ENCODE results near the gene MIOX. TPM values are rescaled to one million over a fixed set of nuclear protein-coding genes. Genes with fewer than 3 reads are reported as not detected.

Gene MIOX
- total RNA-seq, 4 donors from 2014 or later, result not detected

GRCh38 chr22:50473088-50473487, 13.6 kb upstream of the MIOX start:
- intact Hi-C loops (cut with DNase I), result no loop called here

GRCh38 chr22:50473855-50474671, 12.6 kb upstream of the MIOX start:
- Histone ChIP-seq H3K27ac (peak overlapping the region; percentile 94 to 95 (median 94)), H3K4me3 (peak overlapping the region; percentile 65 to 84 (median 76)), H3K36me3 (no peaks in the 10 kb centered on the region), H3K4me1 (peaks cover 56 to 69% (median 57%) of the 10 kb centered on the region in 3 donors), H3K9me3 (no peaks in the 10 kb centered on the region), H3K27me3 (peaks cover 0 to 6% (median 0%) of the 10 kb centered on the region in 4 donors)
- DNase-seq, result no peak
- 4 to 6% methylated on average over 15 to 20 of the region's 62 CpGs for WGBS, 2 donors
- no peak for TF ChIP-seq CTCF (IDR thresholded peaks at IDR 0.05)
- no peak for TF ChIP-seq POLR2A (IDR thresholded peaks at IDR 0.05)
- intact Hi-C loops (cut with DNase I), result no loop called here

More at GRCh38 chr22:50473088-50473487, 13.6 kb upstream of the MIOX start:
- peak in 3 of 6 experiments; percentile 14 to 42 (median 32) for TF ChIP-seq CTCF (IDR thresholded peaks at IDR 0.05)
- TF ChIP-seq POLR2A (IDR thresholded peaks at IDR 0.05), result no peak
- WGBS, 2 donors, result 63 to 77% methylated on average over 2 to 4 of the region's 6 CpGs
- no peak for DNase-seq
- no peaks in the 10 kb centered on the region for H3K9me3 ChIP-seq
- H3K27me3 ChIP-seq, result no peaks in the 10 kb centered on the region
- H3K4me1 ChIP-seq, result peaks cover 57 to 78% (median 57%) of the 10 kb centered on the region in 3 donors
- H3K4me3 ChIP-seq, result peak overlapping the region in 2 of 4 donors; percentile 75 to 84
- peaks cover 0 to 6% (median 2%) of the 10 kb centered on the region in 3 donors for H3K36me3 ChIP-seq
- no peak overlapping the region for H3K27ac ChIP-seq

DNA sequence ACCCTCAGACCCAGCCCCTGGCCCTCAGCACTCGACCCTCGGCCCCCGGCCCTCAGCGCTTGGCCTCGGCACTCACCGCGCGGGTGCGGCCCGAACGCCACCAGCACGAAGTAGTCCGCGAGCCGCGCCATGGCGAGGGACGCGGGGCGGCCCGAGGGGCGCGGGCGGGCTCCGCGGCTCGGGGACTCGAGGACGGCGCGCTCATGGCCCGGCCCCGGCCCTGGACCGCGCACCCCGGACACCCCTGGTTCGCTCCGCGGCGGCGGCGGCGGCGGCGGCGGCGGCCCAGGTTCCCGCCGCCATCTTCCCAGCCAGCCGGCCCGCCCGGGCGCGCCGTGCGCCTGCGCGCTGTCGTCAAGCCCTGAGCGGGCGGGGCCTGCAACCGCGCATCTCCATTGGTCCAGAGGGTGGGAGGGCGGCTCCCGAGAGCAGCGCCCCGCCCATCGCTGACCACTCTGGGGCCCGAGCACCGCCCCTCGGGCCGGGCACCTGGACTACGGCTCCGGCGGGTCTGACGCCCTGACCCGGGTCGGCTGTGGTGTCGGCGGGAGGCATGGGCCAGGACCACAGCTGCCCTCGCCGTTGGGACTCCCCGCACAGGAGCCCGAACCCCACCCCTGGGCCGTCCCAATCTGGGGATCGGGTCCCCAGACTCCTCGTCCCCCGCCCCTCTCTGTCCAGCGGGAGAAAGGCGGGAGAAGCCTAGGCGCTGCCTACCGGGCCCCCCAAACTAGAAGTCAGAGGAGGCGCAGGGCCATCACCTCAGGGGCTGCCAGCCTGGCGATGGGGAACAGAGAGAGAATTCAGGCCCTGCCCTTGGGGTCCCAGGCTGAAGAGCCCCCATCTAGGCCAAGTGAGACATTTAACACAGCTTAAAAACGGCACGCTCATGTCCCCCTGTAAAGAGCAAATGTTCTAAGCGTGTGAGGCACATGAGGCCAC, 11.7 kb upstream of the MIOX start, which contains the start of gene SBF1:
Gene SBF1 (minus strand): TSS at position 326 of the 942 bp plus-strand sequence. CDS start 195 bp downstream, at position 131.
- peak within 1 kb of the TSS; percentile 65 to 84 (median 76) for H3K4me3 ChIP-seq
- H3K27ac ChIP-seq, result peak within 1 kb of the TSS; percentile 94 to 95 (median 94)
- TF ChIP-seq POLR2A (IDR thresholded peaks at IDR 0.05), result peak in 3 of 4 donors; percentile 70 to 80 (median 73)
- no peak for TF ChIP-seq CTCF (IDR thresholded peaks at IDR 0.05)
- no peaks in the 10 kb centered on the region for H3K36me3 ChIP-seq
- WGBS, 2 donors, result 27 to 30% methylated on average over 3 of the region's 97 CpGs
- peaks cover 0 to 15% (median 0%) of the 10 kb centered on the region in 4 donors for H3K27me3 ChIP-seq
- H3K9me3 ChIP-seq, result no peaks in the 10 kb centered on the region
- DNase-seq, result peak; percentile 43
- peaks cover 47 to 59% (median 48%) of the 10 kb centered on the region in 3 donors for H3K4me1 ChIP-seq
- intact Hi-C loops (cut with DNase I), result no loop called here

GRCh38 chr22:50475652-50476002, 11.0 kb upstream of the MIOX start:
- Histone ChIP-seq H3K9me3 (no peaks in the 10 kb centered on the region), H3K4me1 (peaks cover 40 to 53% (median 42%) of the 10 kb centered on the region in 3 donors), H3K36me3 (no peaks in the 10 kb centered on the region), H3K4me3 (peak overlapping the region in 3 of 4 donors; percentile 75 to 84 (median 77)), H3K27ac (peak overlapping the region in 3 of 4 donors; percentile 94 to 95 (median 94)), H3K27me3 (peaks cover 0 to 22% (median 0%) of the 10 kb centered on the region in 4 donors)
- intact Hi-C loops (cut with DNase I), result no loop called here
- no peak for TF ChIP-seq CTCF (IDR thresholded peaks at IDR 0.05)
- TF ChIP-seq POLR2A (IDR thresholded peaks at IDR 0.05), result no peak
- DNase-seq, result no peak
- WGBS, 2 donors, result 85 to 87% methylated on average over 6 of the region's 6 CpGs
